Right hindlimb (tissue), 1 donor: Measurements from ENCODE around the gene TDO2.
A peak's percentile ranks its signal among the peaks of the same experiment; 100 is the strongest.
"Not testable (repeated sequence)": the region's sequence is repeated elsewhere in the genome, so short reads cannot be mapped to it uniquely, and the experiment has no call there.

Experiments used
- DNase-seq: peaks from one replicate; pipeline ENCODE4 v3.0.0-alpha.2; 2018

TDO2 gene

DNA sequence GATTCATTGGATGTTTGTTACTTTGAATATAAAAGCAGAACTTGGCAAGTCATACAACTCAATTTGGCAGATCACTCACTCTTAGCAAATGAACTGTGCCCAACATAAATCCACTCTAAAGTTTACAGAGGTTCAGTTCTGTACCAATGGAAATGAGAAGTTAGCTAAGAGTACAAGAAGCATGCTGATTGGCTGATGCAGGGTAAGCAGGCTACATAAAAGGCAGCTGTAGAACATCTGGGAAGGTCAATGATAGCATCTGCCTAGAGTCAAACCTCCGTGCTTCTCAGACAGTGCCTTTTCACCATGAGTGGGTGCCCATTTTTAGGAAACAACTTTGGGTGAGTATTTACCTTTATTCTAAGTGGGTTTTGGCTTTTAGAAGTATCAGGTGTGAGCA is at the start of gene TDO2:
Gene TDO2, plus strand, starts transcription at position 244 of the 400 bp plus-strand sequence. Its CDS starts 63 bp downstream, at position 307.
- no peak for DNase-seq

DNA sequence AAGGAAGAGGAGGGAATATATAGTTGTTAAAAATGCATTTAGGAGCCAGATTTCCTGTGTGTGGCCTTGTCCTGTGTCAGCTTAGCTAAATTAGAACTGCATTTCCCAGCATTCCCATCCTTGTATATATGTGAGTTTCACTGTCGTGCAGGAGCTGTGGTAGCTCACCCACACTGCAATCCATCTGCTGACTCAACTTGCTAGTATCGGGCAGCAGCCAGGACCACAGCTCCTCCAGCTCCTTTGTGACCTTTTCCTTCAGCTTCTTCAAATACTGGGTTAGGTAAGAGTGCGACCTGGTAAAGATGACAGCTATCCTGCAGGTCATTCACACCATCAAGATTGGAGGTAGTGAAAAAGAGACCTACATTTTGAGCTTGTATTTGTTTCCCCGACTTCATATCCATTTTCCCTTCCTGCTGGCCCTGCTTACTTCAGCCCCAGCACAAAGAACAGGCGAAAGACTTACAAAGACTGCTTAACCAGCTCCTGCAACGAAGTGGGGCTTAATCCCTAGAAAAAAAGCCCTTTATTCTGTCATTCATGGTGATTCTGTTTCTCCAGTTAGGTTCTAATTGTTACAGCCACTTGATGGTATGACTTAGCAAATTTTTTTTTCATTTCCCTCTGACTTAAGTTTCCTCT is 48.8 kb upstream of the TDO2 start:
- no peak for DNase-seq

DNA sequence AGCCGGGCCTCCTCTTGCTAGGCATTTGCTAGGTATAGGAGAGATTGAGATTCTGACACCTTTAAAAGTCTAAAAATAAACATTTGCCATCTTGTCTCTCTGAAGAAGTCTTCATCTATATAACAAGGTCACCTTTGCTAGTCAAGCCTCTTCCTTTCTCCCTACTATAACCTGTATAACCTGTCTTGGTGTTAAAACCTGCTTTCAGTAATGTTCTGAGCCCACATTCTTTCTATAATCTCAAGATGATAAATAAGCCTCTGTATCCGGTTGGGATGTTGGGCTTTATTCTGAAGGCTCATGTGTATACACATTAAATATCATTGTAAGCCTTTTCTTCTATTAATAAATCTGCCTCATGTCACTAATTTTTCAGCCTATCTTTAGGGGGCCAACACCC is 47.6 kb upstream of the TDO2 start:
- no peak for DNase-seq

GRCh38 chr4:155866177-155866576 is 37.3 kb upstream of the TDO2 start, which contains the start of gene ASIC5:
TSS of gene ASIC5 (minus strand) at chr4:155866277. CDS start at chr4:155866226, 51 bp downstream.
- DNase-seq, result no peak

DNA sequence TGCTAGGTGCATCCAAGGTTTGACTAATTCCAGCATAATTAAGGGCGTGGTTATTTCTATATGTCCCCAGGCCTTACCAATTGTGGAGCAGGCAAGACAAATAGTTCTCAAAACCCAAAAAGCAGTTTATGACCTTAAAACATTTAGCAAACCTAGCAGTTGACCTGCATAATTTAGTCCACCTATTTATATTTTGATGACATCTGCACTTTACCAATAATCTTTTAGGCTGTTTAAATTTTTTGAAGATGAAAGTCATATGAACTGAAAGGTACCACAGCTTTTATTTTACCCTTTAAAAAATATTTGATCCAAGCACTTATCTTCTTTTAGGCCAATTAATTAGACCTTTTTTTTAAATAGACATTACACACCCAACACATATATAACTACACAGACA is 27.6 kb upstream of the TDO2 start:
- no peak for DNase-seq

- no peak for DNase-seq
Measured at GRCh38 chr4:155877971-155878370, 25.5 kb upstream of the TDO2 start.

DNA sequence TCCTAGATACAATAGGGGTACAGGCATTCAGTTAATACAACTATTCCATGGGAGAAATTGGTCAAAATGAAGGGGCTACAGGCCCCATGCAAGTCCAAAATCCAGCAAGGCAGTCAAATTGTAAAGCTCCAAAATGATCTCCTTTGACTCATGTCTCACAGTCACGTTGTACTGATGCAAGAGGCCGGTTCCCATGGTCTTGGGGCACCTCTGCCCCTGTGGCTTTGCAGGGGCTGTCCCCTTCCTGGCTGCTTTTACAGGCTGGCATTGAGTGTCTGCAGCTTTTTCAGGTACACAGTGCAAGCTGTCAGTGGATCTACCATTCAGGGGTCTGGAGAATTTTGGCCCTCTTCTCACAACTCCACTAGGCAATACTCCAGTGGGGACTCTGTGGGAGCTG is 24.9 kb upstream of the TDO2 start:
- DNase-seq, result no peak

GRCh38 chr4:155879767-155880166 is 23.7 kb upstream of the TDO2 start:
- DNase-seq, result no peak

GRCh38 chr4:155881555-155881954 is 21.9 kb upstream of the TDO2 start:
- DNase-seq, result no peak

- no peak for DNase-seq
Measured at GRCh38 chr4:155883895-155884294, 19.6 kb upstream of the TDO2 start.

DNA sequence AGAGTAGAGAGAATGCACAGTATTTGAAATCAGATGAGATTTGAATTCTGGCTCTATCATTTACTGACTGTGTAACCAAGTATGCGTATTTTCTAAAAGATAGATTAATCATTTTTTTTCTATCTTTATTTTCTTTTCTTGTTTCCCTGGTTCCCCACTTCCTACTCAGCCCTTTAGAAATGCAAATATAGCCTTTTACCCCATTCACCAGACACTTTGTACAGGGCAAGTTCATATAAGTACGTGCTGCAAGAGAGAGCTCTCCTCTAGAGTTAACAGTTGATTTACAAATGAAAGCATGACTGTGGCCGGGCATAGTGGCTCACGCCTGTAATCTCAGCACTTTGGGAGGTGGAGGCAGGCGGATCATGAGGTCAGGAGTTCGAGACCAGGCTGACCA is 17.8 kb upstream of the TDO2 start:
- no peak for DNase-seq

DNA sequence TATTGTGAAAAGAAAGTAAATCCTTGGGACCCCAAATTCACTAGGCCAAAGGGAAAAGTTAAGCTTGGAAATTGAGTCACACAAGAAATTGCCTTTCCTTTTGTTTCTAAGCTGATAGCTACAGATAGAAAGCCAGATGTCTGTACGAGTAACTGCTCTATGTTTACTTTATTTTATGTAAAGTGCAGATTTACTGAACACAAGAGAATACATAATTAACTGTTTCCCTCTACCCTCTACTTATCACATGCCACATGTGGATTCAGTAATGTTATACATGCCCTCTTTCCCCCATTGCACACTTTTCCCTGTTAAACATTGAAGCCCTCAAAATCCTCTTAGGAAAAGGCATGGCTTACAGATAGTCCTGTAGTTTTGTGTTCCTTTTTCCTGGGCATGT is 16.5 kb upstream of the TDO2 start:
- no peak for DNase-seq

- no peak for DNase-seq
Measured at GRCh38 chr4:155887847-155888570, 15.5 kb upstream of the TDO2 start.

- DNase-seq, result no peak
Measured at GRCh38 chr4:155889031-155889793, 14.3 kb upstream of the TDO2 start.

- DNase-seq, result no peak
Measured at GRCh38 chr4:155889946-155890345, 13.6 kb upstream of the TDO2 start.

DNA sequence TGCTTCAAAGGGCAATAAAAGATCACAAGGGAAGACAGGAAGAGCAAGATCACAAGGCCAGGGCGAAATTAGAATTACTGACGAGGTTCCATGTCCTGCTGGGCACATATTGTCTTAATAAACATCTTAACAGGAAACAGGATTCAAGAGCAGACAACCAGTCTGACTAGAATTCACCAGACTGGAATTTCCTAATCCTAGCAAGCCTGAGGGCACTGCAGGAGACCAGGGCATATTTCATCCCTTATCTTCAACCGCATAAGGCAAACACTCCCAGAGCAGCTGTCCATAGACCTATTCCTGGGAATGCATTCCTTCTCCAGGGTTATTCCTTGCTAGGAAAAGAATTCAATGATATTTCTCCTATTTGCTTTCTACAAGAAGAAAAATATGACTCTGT is 12.4 kb upstream of the TDO2 start:
- no peak for DNase-seq

DNA sequence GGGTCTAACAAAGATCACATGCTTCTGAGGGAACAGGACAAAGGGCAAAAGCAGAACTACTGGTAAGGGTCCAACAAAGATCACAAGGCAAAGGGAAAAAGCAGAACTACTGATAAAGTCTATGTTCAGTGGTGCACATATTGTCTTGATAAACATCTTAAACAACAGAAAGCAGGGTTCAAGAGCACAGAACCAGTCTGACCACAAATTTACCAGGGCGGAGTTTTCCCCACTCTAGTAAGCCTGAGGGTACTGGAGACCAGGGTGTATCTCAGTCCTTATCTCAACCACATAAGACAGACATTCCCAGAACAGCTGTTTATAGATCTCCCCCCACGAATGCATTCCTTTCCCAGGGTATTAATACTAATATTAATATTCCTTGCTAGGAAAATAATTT is 5.1 kb upstream of the TDO2 start:
- DNase-seq, result not testable (repeated sequence)

DNA sequence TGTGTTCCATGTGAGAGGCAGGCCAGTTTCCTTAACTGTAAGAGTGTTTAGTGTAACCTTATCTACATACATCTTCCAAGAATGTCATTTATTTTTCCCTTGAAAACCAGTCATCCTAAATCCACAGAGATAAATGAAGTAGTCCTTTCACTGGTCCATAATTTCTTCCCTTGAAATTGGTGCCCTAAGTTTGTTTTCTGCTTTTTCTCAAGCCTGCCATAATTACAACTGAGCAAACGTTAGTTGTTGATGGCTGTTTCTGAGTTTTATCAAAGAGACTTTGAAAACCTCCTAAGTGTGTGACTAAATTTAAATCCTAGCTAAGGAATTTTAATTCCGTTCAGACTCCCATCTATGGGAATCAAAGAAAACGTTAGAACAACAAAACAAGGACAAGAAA is 3.6 kb upstream of the TDO2 start:
- no peak for DNase-seq

DNA sequence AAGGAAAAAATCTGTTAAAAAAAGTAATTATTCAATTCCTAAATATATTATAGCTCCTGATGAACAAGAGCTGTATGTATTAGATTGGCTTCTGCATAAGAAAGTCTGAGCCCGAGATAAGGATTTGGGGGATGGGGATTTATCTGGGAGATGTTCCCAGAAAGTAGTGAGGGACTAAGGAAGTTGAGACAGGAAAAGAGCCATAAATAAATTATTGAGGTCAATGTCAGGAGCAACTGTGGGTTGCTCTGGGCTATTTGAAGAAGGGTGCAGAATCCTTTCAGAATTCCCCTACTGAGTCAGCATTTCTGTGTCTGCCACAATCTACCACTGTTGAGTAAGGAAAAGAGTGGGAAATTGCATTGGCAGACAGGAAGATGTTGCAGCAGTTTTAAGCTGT is 3.1 kb upstream of the TDO2 start:
- DNase-seq, result no peak

DNA sequence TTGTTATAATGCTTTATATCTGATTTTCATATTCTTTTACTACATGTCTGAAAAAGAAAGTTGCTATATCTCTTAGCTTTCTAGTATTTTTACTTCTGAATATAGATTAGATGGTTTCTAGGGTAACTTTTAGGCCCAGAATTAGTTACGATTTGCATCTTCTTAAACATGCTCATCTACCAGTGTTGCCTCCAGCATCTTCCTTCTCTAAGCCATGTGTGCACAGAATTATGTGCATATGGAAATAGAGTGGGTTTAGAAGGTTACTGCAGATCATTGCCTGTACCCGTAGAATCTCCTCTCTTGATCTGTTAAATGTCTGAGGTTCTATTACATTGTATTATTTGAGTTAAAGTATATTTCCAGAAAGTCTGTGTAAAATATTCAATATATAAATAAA is 2.5 kb upstream of the TDO2 start:
- no peak for DNase-seq

DNA sequence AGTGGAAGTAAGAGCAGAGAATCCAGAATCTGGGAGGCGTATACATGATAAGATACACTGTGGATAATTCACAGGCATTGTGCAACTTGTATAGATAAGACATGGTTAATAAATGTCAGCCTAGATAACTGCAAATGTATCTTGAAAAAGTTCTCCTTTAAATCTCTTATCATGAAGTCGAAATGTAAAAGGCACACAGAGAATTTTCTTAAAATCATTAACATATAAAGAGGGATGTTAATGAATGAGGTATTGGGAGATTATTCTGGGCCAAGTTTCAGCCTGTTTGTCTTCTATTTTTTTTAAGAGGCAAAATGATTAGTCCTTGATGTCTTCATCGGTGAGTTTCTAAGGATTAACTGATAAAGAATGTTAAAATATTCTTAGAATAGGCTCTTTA is 835 bp downstream of the TDO2 start:
- no peak for DNase-seq

GRCh38 chr4:155906554-155907247 is 3.2 kb downstream of the TDO2 start:
- DNase-seq, result peak; percentile 75

- DNase-seq, result no peak
Measured at GRCh38 chr4:155907556-155907955, 4.1 kb downstream of the TDO2 start.
